DOHH2 (cell line): ENCODE data around the gene DSCAML1.

ENCODE experiments used
- EZH2phosphoT487 ChIP-seq: fragments of 200-600 bp; sonication (generic); IDR thresholded peaks from 2 replicates; pipeline ENCODE4 v1.6.1; 2017; ENCODE audit warnings: borderline replicate concordance, mild to moderate bottlenecking, antibody characterized with exemption, low read length, moderate library complexity, mixed read lengths
- TF ChIP-seq, protein P1 (sequence below): fragments of 200-600 bp; sonication (generic); IDR thresholded peaks from one replicate; pipeline ENCODE4 v1.5.1; 2014; ENCODE audit warnings: antibody characterized with exemption, mild to moderate bottlenecking, low read depth, low read length; ENCODE audit not compliant: poor library complexity, severe bottlenecking

DNA sequence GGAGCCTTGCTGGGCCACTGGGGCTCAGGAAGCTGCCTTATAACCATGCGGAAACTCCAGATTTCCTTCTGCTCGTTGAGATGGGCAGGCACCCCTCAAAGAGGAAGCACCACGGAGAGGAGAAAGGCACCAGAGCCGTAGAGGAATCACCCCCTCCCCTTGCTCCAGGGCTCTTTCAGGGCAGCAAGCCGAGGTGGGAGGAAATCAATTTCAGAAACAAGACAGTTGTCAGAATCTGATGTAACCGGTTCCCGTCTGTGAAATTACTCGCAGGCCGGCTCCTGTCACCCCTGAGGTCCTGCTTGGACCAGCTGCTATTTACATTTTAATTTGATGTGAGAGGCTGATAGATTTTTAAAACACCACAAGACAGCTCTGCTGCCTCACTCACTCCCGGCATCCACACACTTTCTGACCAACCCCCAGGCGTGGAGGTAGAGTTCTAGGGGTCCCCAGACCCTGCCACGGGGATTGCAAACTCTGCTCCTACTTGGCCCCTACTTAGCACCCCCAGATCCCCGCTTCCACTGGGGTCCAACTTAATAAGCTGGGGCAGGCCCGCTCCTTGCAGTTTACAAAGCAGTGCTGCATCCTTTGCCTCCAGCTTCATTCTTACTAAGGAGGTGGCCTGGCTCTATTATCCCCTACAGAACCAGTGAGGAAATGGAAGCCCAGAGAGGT, 306.9 kb downstream of the DSCAML1 start:
- TF ChIP-seq, protein P1, sequence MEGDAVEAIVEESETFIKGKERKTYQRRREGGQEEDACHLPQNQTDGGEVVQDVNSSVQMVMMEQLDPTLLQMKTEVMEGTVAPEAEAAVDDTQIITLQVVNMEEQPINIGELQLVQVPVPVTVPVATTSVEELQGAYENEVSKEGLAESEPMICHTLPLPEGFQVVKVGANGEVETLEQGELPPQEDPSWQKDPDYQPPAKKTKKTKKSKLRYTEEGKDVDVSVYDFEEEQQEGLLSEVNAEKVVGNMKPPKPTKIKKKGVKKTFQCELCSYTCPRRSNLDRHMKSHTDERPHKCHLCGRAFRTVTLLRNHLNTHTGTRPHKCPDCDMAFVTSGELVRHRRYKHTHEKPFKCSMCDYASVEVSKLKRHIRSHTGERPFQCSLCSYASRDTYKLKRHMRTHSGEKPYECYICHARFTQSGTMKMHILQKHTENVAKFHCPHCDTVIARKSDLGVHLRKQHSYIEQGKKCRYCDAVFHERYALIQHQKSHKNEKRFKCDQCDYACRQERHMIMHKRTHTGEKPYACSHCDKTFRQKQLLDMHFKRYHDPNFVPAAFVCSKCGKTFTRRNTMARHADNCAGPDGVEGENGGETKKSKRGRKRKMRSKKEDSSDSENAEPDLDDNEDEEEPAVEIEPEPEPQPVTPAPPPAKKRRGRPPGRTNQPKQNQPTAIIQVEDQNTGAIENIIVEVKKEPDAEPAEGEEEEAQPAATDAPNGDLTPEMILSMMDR, result no peak
- TF ChIP-seq EZH2phosphoT487, result no peak
